SH-SY5Y (cell line): ENCODE data around the gene GRIK3.

Experiments
- GATA2 ChIP-seq: IDR thresholded peaks from 2 replicates; pipeline ENCODE4 v1.6.1; 2011; ENCODE audit warnings: mild to moderate bottlenecking, low read depth, low read length
- GATA3 ChIP-seq: IDR thresholded peaks from 2 replicates; pipeline ENCODE4 v1.6.1; 2011; ENCODE audit warnings: low read depth, mild to moderate bottlenecking, low read length, moderate library complexity

GRCh38 chr1:36920371-36920770, 113.9 kb downstream of the GRIK3 start:
- TF ChIP-seq GATA3 (no peak), GATA2 (no peak)
